Activated CD8-positive, alpha-beta memory T cell treated with anti-CD3 and anti-CD28 coated beads, Interleukin-2, amount 50 U/mL, for 1 hour (primary cell): ENCODE measurements around the gene ABCG2.

Source experiments
- DNase-seq: peaks from one replicate; pipeline ENCODE4 v3.0.0-alpha.2; 2020; ENCODE audit errors: extremely low read depth

The ABCG2 gene

DNA sequence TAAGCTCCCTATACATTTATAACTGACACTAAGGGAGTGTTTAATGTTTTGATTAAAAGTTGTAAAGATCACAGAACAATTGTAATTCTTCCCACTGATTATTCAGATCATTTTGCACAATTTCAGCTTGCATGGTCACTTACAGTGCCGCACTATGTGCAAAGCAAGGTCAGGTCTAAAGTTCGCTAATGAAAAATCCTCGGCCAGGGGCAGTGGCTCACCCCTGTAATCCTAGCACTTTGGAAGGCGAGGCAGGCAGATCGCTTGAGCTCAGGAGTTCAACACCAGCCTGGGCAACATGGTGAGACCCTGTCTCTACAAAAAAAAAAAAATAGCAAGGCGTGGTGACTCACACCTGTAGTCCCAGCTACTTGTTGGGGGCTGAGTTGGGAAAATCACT, 94.0 kb downstream of the ABCG2 start:
- DNase-seq = no peak

DNA sequence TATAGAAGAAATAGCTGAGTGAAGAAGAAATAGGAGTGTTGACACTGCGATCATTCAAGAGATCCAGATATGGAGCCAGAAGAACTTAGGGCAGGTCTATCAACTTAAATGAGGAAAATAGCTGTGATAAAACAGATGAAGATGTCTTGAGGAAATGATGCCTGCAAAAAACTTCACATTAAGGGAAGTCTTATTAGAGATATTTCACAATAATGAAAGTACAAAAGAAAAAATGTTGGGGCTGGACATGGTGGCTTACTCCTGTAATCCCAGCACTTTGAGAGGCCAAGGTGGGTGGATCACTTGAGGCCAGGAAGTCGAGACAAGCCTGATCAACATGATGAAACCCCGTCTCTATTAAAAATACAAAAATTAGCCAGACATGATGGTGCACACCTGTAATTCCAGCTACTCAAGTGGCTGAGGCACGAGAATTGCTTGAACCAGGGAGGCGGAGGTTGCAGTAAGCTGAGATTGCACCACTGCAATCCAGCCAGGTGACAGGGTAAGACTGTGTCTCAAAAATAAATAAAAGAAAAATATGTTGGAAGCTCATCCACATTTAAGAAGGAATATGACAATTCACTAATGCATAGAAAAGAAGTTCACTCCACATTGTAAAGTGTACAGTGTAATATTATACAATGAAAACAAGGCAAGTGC, 94.7 kb downstream of the ABCG2 start:
- DNase-seq = no peak

GRCh38 chr4:88062843-88063242, 95.6 kb downstream of the ABCG2 start:
- no peak for DNase-seq

DNA sequence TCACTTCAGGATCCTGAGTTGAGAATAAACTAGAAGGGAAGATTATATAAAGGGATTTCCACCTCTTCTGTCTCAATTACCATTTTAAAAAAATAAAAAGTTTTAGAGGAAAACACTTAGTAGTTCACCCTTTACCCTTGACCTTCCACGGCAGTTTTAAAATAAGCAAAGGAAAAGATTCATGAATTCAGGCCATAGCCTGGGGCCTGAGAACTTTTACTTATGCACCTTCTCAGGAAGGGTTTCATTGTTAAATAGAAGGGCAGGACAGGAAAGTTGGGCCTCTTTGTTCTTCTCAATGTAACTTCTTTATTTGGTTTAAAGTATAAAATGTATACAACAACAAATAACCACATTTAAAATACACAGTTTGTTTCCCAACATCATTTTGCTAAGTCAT, 96.1 kb downstream of the ABCG2 start:
- no peak for DNase-seq

GRCh38 chr4:88060431-88060830, 98.0 kb downstream of the ABCG2 start:
- DNase-seq = no peak

GRCh38 chr4:88059766-88060165, 98.7 kb downstream of the ABCG2 start:
- DNase-seq = no peak

DNA sequence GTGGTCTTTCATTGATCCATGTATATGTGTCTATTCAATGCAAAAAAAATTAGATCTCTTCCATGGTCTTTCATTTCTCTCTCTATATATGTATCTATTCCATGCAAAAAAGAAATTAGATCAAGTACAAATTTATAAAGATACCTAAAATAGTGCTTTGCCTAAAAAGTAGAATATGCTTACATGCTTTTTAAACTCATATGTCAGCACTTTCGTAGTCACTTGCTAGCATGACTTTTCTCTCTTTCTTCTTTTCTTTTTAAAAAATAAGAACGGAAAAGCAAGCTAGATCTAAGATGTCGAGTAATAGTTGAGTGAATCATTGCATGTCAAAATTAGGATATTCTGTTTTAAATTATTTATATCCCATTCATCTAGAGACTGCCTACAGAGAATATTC, 100.1 kb downstream of the ABCG2 start:
- no peak for DNase-seq

GRCh38 chr4:88054901-88055300, 103.5 kb downstream of the ABCG2 start:
- no peak for DNase-seq

DNA sequence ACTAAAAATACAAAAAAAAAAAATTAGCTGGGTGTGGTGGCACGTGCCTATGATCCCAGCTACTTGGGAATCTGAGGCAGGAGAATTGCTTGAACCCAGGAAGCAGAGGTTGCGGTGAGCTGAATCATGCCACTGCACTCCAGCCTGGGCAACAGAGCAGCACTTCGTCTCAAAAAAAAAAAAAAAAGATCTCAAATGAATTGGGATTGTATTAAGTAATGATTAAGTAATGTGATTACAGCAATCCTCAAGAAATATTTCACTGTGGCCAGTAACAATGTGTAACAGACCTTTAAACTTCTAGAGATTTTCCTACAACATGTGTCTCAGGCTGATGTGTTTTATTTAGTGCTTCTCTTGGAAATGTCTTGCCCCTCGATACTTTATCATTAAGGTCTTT, 104.2 kb downstream of the ABCG2 start:
- DNase-seq = no peak

GRCh38 chr4:88045021-88045420, 113.4 kb downstream of the ABCG2 start:
- DNase-seq = no peak

DNA sequence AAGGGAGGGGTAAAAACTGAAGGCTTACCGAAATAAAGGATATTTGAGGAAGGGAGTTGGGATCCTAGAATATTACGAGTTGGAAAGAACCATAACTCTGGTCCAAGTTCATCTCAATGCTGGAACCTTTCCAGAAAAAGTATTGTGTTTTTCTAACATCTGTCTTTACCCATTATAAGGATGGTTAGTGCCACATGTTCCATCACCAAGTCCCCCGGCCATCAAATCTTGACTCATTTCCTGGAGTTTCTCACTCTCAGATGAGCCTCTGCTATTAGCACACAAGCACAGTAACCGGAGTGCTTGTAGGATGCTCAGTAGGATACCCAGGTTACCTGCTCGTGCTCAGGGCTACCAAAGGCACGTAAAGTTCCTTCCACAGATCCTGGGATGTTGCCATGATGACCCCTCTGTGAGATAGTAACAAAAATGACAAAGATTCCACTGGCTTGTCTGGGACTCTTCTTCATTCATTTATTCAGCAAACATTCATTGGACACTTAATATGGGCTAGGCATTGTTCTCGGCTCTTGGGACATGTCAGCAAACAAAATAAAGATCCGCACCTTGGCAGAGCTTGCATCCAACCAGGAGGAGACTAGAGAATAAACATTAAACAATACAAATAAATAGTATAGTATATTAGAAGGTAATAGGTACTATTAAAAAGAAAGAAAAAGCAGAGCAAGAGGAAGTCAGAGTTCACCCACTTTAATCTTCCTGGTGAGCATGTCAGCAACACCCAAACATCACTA, 114.7 kb downstream of the ABCG2 start:
- DNase-seq = no peak

GRCh38 chr4:88043001-88043400, 115.4 kb downstream of the ABCG2 start:
- no peak for DNase-seq

DNA sequence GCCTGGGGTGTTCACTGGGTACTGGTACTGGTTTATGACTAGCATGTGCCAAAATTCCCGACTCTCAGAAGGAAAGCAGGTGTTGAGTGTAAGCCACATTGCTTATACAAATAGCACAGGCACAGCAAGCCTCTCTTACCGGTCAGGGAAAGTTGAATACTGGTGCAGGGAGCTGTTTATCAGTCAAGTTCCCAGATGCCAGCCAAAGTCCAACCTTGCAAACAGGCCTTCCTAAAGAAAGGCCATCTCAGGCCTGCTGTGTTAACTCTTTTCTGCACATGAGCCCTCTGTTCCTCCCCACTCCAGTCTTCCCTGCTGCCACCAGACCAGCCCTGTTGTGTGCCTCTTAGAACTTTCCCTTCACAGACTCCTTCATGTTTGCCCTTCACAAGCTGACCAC, 116.8 kb downstream of the ABCG2 start:
- no peak for DNase-seq

GRCh38 chr4:88040707-88041106, 117.7 kb downstream of the ABCG2 start:
- DNase-seq = no peak
